HK-2 (cell line): ENCODE measurements around the gene FAM83C.
A peak's percentile ranks its signal among the peaks of the same experiment; 100 is the strongest.
"Not testable (repeated sequence)": the region's sequence is repeated elsewhere in the genome, so short reads cannot be mapped to it uniquely, and the experiment has no call there.

ENCODE experiments used
- DNase-seq: peaks from one replicate; pipeline ENCODE4 v3.0.0-alpha.2; 2018; ENCODE audit not compliant: unreplicated experiment

FAM83C gene

GRCh38 chr20:35318502-35319157 is 26.4 kb upstream of the FAM83C start:
- peak; percentile 90 for DNase-seq

DNA sequence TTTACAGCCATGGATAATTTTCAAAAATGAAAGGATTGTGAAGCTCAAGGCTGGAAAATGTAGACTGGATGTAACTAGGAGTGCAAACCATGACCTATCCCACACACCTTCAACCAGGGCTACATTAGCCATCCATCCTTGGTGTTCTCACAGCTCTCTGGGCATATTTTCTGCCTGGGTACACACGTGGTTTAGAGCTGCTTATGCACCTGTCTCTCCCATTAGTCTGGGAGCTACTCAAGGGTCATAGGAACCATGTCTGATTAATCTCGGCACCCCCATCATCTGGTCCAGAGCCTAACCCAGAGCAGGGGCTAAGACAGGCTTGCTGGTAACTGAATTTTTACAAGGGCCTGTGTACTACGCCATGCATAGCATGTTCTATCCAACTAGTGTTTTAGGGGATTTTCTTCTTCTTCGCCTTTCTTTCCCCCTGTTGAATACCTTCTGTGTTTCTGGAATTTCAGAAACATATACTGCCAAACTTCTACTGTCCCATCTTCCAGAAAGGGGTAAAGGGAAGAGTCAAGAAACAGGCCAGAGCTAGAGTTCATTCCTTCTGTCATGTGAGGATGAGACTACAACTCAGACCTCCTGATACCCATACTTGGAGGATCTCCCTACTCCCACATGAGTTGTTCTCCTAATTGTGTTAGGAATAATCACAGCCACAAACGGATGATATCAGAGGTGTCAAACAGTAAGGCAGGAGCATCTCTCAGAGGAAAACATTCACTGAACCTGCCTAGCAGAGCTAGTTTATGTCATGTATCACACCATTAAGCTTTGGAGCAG is 25.4 kb upstream of the FAM83C start:
- DNase-seq, result no peak

DNA sequence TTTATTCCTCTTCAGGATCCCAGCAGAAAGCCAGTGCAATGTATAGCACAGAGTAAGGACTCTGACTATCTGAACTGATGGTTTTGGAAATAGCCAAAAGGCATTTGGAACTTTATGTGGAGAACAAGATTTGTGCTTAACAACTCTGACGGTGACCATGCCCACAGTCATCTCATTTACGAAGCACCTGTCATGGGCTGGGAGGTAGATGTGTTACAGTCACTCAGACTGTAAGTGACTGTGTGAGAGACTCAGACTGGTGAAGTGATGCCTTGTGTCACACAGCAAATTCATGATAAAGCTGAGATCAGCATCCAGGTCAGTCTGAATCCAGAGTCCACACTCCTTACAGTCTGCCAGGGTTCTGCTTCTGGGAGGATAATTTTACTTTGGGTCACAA is 23.9 kb upstream of the FAM83C start:
- DNase-seq, result no peak

DNA sequence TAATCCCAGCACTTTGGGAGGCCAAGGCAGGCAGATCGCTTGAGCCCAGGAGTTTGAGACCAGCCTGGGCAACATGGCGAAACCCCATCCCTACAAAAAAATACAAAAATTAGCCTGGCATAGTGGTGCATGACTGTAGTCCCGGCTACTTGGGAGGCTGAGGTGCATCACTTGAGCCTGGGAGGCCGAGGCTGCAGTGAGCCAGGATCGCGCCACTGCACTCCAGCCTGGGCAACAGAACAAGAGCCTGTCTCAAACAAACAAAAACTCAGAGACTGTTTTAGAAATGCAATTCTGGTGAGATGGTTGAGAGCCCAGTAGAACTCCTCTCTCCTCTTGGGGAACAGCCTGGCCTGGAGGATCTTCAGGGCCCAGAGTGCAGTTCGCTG is 23.4 kb upstream of the FAM83C start:
- DNase-seq, result not testable (repeated sequence)

- no peak for DNase-seq
These were observed 22.8 kb upstream of the FAM83C start for GRCh38 chr20:35314816-35315631.

GRCh38 chr20:35312318-35312717 is 20.1 kb upstream of the FAM83C start:
- peak; percentile 83 for DNase-seq

GRCh38 chr20:35311822-35312221 is 19.6 kb upstream of the FAM83C start:
- no peak for DNase-seq

GRCh38 chr20:35311409-35311808 is 19.2 kb upstream of the FAM83C start:
- peak; percentile 82 for DNase-seq

GRCh38 chr20:35307666-35308653 is 15.7 kb upstream of the FAM83C start:
- DNase-seq, result peak; percentile 85

GRCh38 chr20:35306931-35307517 is 14.8 kb upstream of the FAM83C start:
- peak; percentile 91 for DNase-seq

DNA sequence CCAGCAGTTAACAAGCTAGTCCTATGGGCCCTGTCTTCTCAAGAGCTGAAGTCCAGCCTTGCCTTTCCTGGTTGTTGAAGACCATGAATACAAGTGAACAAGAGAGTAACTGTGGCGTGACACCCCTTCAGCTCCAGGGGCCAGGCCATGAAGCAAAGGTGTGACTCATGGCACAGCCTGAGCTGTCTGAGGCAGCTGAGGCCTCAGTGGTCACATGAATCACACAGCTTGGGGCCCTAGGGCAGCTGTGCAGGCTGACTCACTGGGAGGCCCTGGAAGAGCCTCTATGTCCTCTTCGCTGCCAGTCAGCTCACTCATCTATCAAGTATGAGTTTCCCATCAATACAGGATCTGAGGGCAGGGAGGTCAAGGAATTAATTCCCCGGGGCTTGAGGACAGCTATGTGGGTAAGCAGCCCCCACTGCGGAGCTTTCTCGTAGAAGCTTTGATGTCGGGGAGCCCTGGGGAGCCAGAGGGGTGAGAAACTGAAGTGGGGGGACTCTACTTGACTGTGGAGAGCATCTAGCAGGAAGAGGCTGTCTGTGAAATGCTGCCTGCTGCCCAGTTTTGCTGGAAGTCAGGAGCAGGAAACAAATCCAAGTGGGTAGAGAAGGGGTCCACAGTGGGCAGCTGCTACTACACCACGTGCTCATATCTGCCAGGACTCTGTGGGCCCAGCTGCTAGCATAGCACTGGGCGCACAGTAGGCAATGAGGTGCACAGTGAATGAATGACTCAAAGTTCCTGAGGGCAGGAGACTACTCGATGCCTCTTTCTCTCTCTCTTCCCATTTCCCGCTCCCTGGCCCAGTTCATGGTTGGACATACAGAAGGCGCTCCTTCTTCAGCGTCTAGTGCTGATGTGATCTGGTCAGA is 13.7 kb upstream of the FAM83C start:
- DNase-seq, result peak; percentile 98

GRCh38 chr20:35304956-35305355 is 12.7 kb upstream of the FAM83C start:
- DNase-seq, result peak; percentile 43

DNA sequence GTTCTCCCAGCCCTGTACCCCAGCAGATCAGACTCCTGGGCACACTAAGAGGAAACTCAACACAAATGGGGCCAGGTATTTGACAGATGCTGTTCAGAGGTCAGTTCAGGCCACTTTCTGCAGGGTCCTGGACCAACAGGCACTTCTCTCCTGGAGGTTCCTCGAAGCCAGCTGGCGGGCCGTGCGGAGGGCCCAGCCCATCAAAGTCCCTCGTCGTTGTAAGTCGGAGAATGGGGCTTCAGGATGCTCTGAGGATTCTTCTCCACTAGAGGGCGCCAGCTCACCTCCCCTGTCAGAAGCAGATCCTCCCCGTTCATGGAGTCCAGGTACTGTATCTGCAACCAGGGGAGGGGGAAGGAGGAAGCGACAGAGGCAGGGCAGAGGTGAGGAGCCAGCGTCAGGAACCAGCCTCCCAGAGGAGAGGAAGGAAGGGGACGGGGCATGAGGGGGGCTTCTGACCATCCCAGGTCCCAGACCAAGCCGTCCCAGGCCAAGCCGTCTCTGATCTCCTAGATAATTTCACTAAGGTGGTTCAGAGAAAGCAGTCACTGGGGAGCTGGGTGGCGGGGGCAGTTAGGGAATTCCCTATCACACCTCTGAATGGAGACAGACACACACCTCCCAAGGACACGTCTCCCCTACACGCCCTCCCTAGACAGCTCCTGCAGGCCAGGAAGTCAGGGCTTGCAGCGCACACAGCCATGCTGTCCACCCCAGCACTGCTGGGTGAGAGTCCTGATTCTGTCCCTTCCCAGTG is 11.7 kb upstream of the FAM83C start:
- peak; percentile 97 for DNase-seq

- no peak for DNase-seq
These were observed 11.1 kb upstream of the FAM83C start for GRCh38 chr20:35303382-35303734.

DNA sequence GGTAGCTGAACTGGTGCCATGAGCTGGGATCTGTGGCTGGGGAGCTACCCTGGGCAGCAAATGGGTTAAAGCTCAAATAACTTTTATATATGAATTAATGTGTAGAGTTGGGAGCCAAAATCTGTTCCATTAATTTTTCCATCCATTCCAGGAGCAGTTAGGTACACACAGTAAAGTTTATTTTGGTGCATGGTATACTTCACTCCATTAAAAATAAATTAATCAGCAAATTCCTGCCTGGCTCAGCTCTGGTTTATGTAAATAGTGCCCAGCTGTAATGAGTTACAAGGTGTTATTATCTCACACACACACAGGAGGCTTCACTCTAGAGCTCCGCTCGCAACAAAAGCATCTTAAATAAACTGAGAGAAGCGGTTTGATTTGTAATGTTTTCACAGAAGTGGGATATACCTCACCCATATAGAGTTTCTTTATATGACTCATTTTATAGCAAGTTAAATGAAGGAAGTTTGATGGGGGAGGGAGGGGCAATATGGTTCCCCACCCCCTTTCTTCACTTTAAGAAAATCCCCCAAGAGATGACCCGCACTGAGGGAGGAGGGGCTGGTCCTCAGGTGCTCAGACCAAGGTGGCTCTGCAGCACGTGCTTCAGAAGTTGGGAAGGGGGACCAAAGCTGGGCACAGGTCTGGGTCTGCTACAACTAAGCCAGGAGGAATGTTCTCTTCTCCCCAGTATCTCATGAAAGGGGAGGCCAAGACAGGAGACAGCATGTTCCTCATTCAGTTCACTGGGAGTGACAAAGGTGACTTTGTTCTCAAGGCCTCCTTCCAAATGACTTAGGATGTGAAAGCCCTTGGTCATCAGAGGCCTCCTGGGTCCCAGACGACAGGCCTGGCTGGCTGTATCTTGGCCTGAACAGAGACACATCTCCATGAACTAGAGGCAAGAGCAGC is 10.5 kb upstream of the FAM83C start:
- DNase-seq, result no peak

GRCh38 chr20:35301426-35301825 is 9.2 kb upstream of the FAM83C start:
- DNase-seq, result no peak

DNA sequence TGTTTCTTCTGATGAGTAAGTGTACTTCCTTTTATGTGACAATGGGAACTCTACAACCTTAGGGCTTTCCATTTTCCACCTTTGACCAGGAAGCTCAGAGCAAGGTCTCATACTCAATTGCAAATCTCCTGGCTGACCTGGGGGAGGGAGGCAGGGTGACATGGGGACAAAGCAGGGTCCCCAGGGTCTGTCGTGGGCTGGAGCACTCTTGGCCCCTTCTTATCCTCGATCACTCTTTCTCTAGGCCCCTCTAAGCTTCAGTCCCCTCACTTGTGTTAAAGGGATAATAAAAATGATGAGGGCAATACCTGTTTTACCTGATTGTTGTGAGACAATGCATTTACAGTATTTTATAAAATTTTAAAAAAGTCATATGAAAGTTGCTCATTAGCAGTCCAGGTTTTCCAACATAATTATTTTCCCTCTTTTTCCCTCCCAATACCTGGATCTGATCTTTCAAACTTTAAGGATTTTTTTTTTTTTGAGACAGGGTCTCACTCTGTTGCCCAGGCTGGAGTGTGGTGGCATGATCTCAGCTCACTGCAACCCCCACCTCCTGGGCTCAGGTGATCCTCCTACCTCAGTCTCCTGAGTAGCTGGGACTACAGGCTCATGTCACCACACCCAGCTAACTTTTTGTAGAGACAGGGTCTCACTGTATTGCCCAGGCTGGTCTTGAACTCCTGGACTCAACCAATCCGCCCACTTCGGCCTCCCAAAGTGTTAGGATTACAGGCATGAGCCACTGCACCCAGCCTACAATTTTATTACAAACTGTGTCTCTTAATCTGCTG is 8.4 kb upstream of the FAM83C start:
- no peak for DNase-seq
